HG03060 (cell line): ENCODE data around the gene THOC7.

Experiments
- ATAC-seq: cut with Tn5 transposase; IDR thresholded peaks from one replicate; pipeline ENCODE4 v1.9.1; 2021; ENCODE audit warnings: low read depth, moderate number of reproducible peaks; ENCODE audit not compliant: unreplicated experiment

Gene THOC7

GRCh38 chr3:63880653-63881052 lies 17.0 kb upstream of the THOC7 start:
- no peak for ATAC-seq

- no peak for ATAC-seq
These were observed 14.9 kb upstream of the THOC7 start for GRCh38 chr3:63878394-63879060.

- ATAC-seq = no peak
These were observed 14.3 kb upstream of the THOC7 start for GRCh38 chr3:63877737-63878393.

GRCh38 chr3:63876260-63876659 lies 12.7 kb upstream of the THOC7 start:
- ATAC-seq = no peak

GRCh38 chr3:63875510-63875909 lies 11.9 kb upstream of the THOC7 start:
- no peak for ATAC-seq

GRCh38 chr3:63874769-63875168 lies 11.2 kb upstream of the THOC7 start:
- no peak for ATAC-seq

GRCh38 chr3:63872135-63872924 lies 8.7 kb upstream of the THOC7 start:
- no peak for ATAC-seq

- no peak for ATAC-seq
These were observed 7.0 kb upstream of the THOC7 start for GRCh38 chr3:63870615-63871005.

- ATAC-seq = no peak
These were observed 6.5 kb upstream of the THOC7 start for GRCh38 chr3:63869940-63870614.

- no peak for ATAC-seq
These were observed 3.6 kb upstream of the THOC7 start for GRCh38 chr3:63867225-63867624.

- ATAC-seq = no peak
These were observed 1.3 kb upstream of the THOC7 start for GRCh38 chr3:63864965-63865327.

- ATAC-seq = no peak
These were observed 681 bp upstream of the THOC7 start for GRCh38 chr3:63864008-63864964.

- ATAC-seq = no peak
These were observed 828 bp downstream of the THOC7 start for GRCh38 chr3:63862804-63863149.

GRCh38 chr3:63861306-63861705 lies 2.3 kb downstream of the THOC7 start:
- ATAC-seq = no peak

GRCh38 chr3:63860776-63861175 lies 2.8 kb downstream of the THOC7 start:
- ATAC-seq = no peak

GRCh38 chr3:63857311-63857710 lies 6.3 kb downstream of the THOC7 start:
- no peak for ATAC-seq

GRCh38 chr3:63855333-63855940 lies 8.2 kb downstream of the THOC7 start:
- ATAC-seq = no peak

GRCh38 chr3:63853106-63853505 lies 10.5 kb downstream of the THOC7 start:
- no peak for ATAC-seq

- no peak for ATAC-seq
These were observed 12.3 kb downstream of the THOC7 start for GRCh38 chr3:63851287-63851686.

GRCh38 chr3:63849175-63849574 lies 14.4 kb downstream of the THOC7 start:
- ATAC-seq = no peak
